Hematopoietic multipotent progenitor cell treated with erythropoietin and hydrocortisone succinate and interleukin-3 and kit ligand, for 4 days (in vitro differentiated cells): Measurements from ENCODE around the gene HHLA2.

ENCODE experiments used
- DNase-seq: peaks from one replicate; pipeline ENCODE4 v3.0.0-alpha.2; 2015

Gene HHLA2

GRCh38 chr3:108396336-108396735, 100.0 kb downstream of the HHLA2 start:
- DNase-seq: no peak

- DNase-seq: no peak
Observed at GRCh38 chr3:108398510-108398909, 102.2 kb downstream of the HHLA2 start.

DNA sequence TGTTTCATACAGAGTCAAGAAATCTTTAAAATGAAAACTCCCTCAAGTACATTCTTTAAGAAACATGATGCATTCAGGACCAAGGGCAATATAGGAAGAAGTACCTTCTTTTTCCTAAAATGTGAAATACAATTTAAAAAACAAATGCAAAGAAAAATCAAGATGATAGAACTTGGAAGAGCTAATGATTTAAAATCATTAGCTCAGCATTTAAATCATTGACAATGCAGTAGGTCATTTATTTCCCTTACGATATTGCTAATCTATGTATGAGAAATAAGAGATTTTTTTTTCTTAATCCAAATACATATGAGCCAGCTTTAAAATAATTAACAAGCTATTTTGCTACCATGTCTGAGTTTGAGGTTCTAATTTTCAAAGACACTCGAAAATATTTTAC, 105.5 kb downstream of the HHLA2 start:
- DNase-seq: no peak

DNA sequence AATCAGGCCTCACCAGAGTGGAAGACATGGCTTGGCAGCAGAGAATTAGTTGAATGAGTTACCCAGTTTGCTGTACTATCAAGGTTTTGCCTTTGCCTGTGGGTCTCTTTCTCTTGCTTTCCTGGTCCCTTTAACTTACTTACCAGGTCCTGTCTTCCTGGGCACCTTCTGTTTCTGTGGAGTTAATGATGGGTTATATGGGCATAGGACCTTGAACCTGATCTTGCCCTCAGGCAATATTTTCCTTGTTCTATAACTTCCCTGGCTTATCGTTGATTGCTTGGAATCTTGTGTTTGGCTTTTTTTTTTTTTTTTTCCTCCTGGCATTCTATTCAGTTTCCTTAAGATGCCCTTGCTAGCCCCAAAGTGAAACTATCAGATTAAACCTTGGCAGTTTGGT, 106.8 kb downstream of the HHLA2 start:
- DNase-seq: no peak

DNA sequence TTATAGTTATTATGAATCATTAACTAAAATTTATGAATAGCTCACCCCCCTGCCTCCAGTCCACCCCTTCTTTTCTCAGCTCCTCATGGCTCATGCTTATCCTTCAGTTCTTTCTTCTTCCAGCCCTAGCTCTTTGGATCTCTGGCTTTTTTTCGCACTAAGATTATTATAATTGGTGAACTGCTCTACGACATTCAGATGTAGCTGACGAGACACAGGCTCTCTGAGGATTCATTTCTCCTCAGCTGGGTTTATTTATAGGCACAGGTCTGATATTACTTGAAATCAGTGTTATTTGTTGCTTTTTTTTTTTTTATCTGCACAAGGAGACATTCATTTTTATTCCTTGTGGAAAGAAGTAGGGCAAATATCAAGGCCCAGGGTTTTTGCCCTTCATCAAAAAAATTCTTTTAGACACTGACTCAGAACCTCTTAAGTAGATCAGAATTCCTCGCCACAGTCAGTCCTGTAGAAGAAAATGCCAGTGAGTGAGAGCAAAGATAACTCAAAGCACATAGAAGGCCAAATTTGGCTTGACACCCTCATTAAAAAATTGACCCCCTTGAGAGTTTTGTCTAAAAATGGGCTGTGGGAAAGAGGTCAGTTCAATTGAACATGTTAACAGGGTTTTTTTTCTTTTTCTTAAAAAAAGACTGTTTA, 107.5 kb downstream of the HHLA2 start:
- DNase-seq: no peak

GRCh38 chr3:108404368-108404767, 108.0 kb downstream of the HHLA2 start:
- no peak for DNase-seq

GRCh38 chr3:108406063-108406660, 109.8 kb downstream of the HHLA2 start:
- DNase-seq: peak; percentile 65

DNA sequence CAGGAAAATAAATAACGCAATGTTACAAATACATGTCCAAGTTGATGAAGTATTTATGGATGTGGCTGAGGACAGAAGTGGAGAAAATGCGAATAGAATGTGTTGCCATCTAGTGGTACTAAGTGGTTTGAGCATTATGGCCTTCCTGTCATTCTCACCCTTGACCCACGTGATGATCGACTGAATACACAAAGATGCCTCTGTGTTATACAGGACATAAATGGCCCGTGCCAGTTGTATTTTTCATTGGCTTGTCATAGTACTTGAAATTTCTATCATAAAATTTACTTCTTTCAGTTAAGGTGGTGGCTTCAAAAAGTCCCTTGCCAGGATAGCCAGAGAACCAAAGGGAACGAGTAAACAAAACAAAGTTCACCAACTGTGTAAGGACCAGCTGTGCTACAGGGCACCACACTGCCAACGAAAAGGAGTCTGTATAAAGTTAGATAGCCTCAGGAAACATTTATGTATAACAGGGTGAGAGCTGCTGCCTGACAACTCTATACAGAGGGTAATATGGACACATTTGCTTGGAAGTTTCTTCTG, 110.4 kb downstream of the HHLA2 start:
- peak; percentile 88 for DNase-seq

GRCh38 chr3:108407886-108408285, 111.5 kb downstream of the HHLA2 start:
- DNase-seq: peak; percentile 82

GRCh38 chr3:108408883-108409799, 112.8 kb downstream of the HHLA2 start:
- DNase-seq: no peak

DNA sequence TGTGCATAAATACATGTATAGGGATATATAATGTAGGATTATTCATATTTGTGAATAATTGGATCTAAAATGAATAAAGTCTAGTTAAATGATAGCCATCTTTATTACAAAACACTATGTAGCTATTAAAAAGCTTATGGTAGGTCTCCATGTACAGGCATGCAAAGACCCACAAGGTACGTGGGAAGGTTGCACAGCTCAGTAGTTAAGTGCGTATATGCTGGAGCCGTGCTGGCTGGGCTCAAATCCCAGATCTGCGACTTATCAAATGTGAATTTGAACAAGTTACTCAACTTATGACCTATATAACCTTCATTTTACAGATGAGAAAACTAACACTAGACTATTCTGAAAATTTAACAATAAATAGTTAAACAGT, 113.4 kb downstream of the HHLA2 start:
- DNase-seq: no peak

- DNase-seq: no peak
Observed at GRCh38 chr3:108410531-108410984, 114.2 kb downstream of the HHLA2 start.

DNA sequence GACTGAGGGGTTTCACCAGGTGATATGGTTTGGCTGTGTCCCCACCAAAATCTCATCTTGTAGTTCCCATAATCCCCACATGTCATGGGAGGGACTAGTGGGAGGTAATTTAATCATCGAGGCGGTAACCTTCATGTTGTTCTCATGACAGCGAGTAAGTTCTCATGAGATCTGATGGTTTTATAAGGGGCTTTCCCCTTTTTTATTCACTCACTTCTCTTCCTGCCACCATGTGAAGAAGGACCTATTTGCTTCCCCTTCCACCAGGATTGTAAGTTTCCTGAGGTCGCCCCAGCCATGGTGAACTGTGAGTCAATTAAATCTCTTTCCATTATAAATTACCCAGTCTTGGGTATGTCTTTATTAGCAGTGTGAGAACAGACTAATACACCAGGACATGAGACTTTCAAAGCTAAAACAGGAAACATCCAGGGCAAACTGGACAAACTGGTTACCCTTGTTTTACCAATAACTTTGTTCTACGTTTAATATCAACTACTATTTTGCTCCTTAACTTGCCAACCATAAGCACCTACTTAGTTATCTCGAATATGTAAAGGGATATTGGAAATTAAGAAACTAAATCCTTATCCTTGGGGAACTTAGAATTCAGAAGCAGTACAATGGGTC, 115.9 kb downstream of the HHLA2 start:
- no peak for DNase-seq

GRCh38 chr3:108414007-108414406, 117.7 kb downstream of the HHLA2 start:
- DNase-seq: no peak

DNA sequence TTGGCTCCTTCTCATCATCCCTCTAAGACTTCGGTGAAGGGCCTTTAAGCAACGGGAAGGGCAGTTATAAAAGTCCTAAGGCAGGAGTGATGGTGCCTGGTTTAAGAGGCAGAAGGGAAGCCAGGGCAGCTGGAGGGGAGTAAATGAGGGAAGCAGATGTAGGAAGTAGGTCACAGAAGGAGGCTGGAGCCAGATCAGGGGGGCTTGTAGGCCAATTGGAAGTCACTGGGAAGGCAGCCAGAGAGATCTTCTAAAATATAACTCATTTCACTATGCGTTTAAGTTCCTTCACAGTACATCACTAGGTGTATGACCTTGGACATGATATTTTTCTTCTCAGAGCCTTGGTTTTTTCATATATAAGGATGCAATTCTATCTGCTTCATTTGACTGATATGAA, 119.3 kb downstream of the HHLA2 start:
- no peak for DNase-seq

DNA sequence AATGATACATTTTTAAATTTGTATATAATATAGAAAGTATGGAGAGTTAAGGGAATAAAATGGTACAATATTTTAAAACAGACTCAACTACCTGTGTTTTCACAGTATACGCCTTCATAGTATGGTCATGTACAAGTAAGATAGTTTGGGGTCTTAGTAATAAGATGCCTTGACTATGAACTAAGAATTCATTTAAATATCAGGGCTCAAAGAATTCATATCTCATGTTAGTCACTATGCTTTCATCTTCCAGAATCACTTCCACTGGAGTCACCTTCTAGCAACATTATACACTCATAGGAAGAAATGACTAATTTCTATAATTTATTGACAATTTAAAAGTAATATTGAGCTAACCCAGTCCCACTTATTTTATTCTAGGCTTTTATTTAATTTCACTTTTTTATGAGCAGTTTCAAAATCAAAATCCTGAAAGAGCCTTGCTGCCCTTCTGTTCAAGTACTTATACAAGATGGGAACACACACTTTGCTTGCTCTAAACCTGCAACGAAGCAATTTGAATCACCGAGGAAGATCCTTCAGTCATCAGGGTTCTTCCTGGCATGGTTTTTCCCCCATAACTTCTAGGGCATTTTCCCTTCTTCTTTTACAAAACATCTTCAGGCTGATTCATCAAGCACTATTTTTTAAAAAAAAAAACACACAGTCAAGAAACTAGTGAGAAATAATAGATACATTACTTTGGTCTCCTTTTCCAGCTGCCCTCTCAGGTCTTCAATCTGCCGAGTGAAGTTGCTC, 119.9 kb downstream of the HHLA2 start:
- DNase-seq: no peak

DNA sequence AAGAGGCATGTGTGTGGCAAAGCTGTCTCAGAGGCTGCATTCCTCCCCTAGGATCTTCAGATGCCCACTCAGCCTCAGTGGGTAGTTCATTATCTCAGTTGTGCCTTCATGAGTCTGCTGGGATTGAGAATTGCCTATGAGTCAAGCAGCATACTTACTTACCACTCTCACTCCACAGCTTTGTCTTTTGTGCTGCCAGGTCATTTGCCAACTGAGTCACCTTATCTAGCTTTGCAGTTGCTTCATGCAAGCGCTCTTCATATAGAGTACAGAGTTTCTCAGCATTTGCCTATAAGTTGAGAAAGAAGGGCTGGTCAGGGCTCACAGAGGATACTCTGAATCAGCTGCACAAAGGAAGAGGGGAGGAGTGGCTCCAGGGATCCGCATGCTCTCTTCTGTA, 124.6 kb downstream of the HHLA2 start:
- DNase-seq: peak; percentile 45
